Measurements from ENCODE around the gene DBT. TPM values are rescaled to one million over a fixed set of nuclear protein-coding genes. Genes with fewer than 3 reads are reported as not detected.
"Not testable (repeated sequence)": the region's sequence is repeated elsewhere in the genome, so short reads cannot be mapped to it uniquely, and the experiment has no call there.

The DBT gene
- total and polyA plus RNA-seq, 4 donors, result 3.4 to 19.1 (median 9.2) TPM

DNA sequence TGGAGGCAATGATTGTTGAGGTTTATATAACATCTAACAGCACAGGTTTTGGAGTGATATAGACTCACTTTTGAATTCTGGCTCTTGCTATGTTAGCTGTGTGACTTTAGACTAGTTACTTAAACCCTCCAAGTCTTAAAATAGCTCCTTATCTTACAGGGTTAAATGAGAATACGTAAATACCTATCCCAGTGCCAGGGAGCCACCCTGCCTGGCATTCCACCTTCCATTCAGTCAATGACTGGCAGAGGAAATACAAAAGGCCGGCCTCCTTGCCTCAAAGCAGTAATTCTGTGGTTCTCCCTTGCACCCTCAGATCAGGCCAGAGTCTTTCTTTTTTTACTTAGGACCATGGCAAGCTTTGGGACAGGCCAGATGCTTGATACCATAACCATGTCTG, 31.8 kb downstream of the DBT start:
- H3K36me3 ChIP-seq (ENCODE audit: control insufficient read depth in 4 of 4, insufficient read depth in 4 of 4, low read length in 4 of 4), result peaks cover 12 to 29% (median 14%) of the 10 kb centered on the region in 4 donors
- ATAC-seq (ENCODE audit: insufficient read depth, low FRiP score), result no peak
- H3K9ac ChIP-seq (ENCODE audit: insufficient read depth in 1 of 2, low read length in 2 of 2), result no peak overlapping the region
- H3K4me1 ChIP-seq (ENCODE audit: control insufficient read depth in 5 of 5, insufficient read depth in 5 of 5, low read length in 5 of 5), result peaks cover 0 to 5% (median 0%) of the 10 kb centered on the region in 5 donors
- 72 to 84% methylated on average over 2 of the region's 2 CpGs for WGBS, 2 donors
- TF ChIP-seq, protein P1, sequence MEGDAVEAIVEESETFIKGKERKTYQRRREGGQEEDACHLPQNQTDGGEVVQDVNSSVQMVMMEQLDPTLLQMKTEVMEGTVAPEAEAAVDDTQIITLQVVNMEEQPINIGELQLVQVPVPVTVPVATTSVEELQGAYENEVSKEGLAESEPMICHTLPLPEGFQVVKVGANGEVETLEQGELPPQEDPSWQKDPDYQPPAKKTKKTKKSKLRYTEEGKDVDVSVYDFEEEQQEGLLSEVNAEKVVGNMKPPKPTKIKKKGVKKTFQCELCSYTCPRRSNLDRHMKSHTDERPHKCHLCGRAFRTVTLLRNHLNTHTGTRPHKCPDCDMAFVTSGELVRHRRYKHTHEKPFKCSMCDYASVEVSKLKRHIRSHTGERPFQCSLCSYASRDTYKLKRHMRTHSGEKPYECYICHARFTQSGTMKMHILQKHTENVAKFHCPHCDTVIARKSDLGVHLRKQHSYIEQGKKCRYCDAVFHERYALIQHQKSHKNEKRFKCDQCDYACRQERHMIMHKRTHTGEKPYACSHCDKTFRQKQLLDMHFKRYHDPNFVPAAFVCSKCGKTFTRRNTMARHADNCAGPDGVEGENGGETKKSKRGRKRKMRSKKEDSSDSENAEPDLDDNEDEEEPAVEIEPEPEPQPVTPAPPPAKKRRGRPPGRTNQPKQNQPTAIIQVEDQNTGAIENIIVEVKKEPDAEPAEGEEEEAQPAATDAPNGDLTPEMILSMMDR (IDR thresholded peaks at IDR 0.05; ENCODE audit: control extremely low read depth, extremely low read depth), result no peak
- H3K27me3 ChIP-seq (ENCODE audit: control insufficient read depth in 3 of 3, insufficient read depth in 3 of 3, low read length in 2 of 3), result no peaks in the 10 kb centered on the region
- H3K27ac ChIP-seq (ENCODE audit: low read depth in 1 of 2, low read length in 1 of 2), result peak overlapping the region; percentile 47 to 70
- no peak overlapping the region for H3K4me3 ChIP-seq
- no peak for DNase-seq
- H3K9me3 ChIP-seq (ENCODE audit: control insufficient read depth in 4 of 4, insufficient read depth in 3 of 4, low read length in 3 of 4), result no peaks in the 10 kb centered on the region

DNA sequence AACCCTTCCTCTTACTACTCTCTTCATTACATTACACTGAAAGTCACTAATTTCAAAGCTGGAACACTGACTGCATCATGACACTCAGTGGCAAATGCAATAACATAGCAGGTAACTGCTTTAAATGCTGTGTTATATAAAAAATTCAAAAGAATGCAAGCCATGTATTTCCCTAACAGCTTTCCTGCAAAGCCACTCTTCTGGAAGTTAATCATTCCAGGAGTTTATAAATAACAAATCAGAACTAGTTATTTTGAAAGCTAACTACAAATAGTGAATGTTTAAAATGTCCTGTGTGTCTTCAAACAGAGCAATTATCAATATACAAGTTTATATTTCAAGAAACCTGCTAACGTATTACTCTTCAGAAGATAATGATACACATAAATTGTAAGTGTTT, 34.5 kb downstream of the DBT start:
- H3K27me3 ChIP-seq (ENCODE audit: control insufficient read depth in 3 of 3, insufficient read depth in 3 of 3, low read length in 2 of 3), result no peaks in the 10 kb centered on the region
- DNase-seq (no peak), ATAC-seq (ENCODE audit: insufficient read depth, low FRiP score) (no peak)
- H3K27ac ChIP-seq (ENCODE audit: low read depth in 1 of 2, low read length in 1 of 2), result no peak overlapping the region
- H3K4me3 ChIP-seq, result no peak overlapping the region
- H3K4me1 ChIP-seq (ENCODE audit: control insufficient read depth in 5 of 5, insufficient read depth in 5 of 5, low read length in 5 of 5), result peaks cover 0 to 2% (median 0%) of the 10 kb centered on the region in 5 donors
- TF ChIP-seq, protein P1 (IDR thresholded peaks at IDR 0.05; ENCODE audit: control extremely low read depth, extremely low read depth), result no peak
- H3K9ac ChIP-seq (ENCODE audit: insufficient read depth in 1 of 2, low read length in 2 of 2), result no peak overlapping the region
- 91 to 98% methylated on average over 1 of the region's 1 CpG for WGBS, 2 donors
- peaks cover 17 to 40% (median 22%) of the 10 kb centered on the region in 4 donors for H3K36me3 ChIP-seq (ENCODE audit: control insufficient read depth in 4 of 4, insufficient read depth in 4 of 4, low read length in 4 of 4)
- H3K9me3 ChIP-seq (ENCODE audit: control insufficient read depth in 4 of 4, insufficient read depth in 3 of 4, low read length in 3 of 4), result no peaks in the 10 kb centered on the region

DNA sequence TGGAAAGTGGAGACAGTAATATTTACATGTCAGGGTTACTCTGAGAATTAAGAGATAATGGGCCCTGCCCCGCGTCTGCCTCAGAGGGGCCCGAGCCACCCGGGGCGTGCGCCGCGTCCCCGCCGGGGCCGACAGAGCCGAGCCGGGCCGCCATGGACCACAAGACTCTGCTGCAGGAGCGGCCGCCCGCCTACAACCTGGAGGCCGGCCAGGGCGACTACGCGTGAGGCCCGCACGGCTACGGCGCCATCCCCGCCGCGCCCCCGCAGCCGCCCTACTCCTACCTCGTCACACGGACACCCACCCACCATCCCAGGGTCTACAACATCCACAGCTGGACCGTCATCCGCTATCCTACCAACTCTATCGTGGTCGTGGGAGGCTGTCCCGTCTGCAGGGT, 36.5 kb downstream of the DBT start:
- Histone ChIP-seq H3K27ac (ENCODE audit: low read depth in 1 of 2, low read length in 1 of 2) (no peak overlapping the region), H3K4me3 (no peak overlapping the region), H3K4me1 (ENCODE audit: control insufficient read depth in 5 of 5, insufficient read depth in 5 of 5, low read length in 5 of 5) (no peaks in the 10 kb centered on the region), H3K27me3 (ENCODE audit: control insufficient read depth in 3 of 3, insufficient read depth in 3 of 3, low read length in 2 of 3) (no peaks in the 10 kb centered on the region), H3K36me3 (ENCODE audit: control insufficient read depth in 4 of 4, insufficient read depth in 4 of 4, low read length in 4 of 4) (peaks cover 17 to 42% (median 25%) of the 10 kb centered on the region in 4 donors), H3K9ac (ENCODE audit: insufficient read depth in 1 of 2, low read length in 2 of 2) (no peak overlapping the region), H3K9me3 (ENCODE audit: control insufficient read depth in 4 of 4, insufficient read depth in 3 of 4, low read length in 3 of 4) (no peaks in the 10 kb centered on the region)
- ATAC-seq (ENCODE audit: insufficient read depth, low FRiP score) (no peak), DNase-seq (no peak)
- TF ChIP-seq, protein P1 (IDR thresholded peaks at IDR 0.05; ENCODE audit: control extremely low read depth, extremely low read depth), result no peak
- WGBS, 2 donors, result 98% methylated on average over 37 of the region's 37 CpGs

DNA sequence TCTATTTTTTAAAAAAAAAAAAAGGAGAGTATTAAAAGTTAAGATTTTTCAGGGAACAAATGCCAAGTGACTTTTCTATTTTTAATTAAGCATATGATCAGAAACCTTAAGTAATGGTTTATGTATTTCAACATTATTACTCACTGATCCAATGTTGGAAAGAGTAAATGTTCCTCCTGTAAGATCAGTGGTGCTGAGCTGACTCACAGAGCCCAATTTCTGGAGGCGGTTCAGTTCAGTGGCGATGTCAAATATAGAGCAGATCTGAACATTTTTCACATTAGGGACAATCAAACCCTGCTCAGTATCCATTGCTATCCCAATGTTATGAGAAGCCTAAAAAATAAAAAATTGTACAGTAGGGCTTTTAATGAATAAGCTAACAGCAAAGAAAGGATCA, 43.3 kb downstream of the DBT start:
- TF ChIP-seq, protein P1 (IDR thresholded peaks at IDR 0.05; ENCODE audit: control extremely low read depth, extremely low read depth), result no peak
- Histone ChIP-seq H3K9ac (ENCODE audit: insufficient read depth in 1 of 2, low read length in 2 of 2) (no peak overlapping the region), H3K27me3 (ENCODE audit: control insufficient read depth in 3 of 3, insufficient read depth in 3 of 3, low read length in 2 of 3) (no peaks in the 10 kb centered on the region), H3K9me3 (ENCODE audit: control insufficient read depth in 4 of 4, insufficient read depth in 3 of 4, low read length in 3 of 4) (no peaks in the 10 kb centered on the region), H3K4me1 (ENCODE audit: control insufficient read depth in 5 of 5, insufficient read depth in 5 of 5, low read length in 5 of 5) (no peaks in the 10 kb centered on the region), H3K36me3 (ENCODE audit: control insufficient read depth in 4 of 4, insufficient read depth in 4 of 4, low read length in 4 of 4) (peaks cover 6 to 25% (median 17%) of the 10 kb centered on the region in 4 donors), H3K4me3 (no peak overlapping the region), H3K27ac (ENCODE audit: low read depth in 1 of 2, low read length in 1 of 2) (no peak overlapping the region)
- DNase-seq, result no peak
- ATAC-seq (ENCODE audit: insufficient read depth, low FRiP score), result no peak
- WGBS, 2 donors, result 99 to 100% methylated on average over 2 of the region's 2 CpGs

DNA sequence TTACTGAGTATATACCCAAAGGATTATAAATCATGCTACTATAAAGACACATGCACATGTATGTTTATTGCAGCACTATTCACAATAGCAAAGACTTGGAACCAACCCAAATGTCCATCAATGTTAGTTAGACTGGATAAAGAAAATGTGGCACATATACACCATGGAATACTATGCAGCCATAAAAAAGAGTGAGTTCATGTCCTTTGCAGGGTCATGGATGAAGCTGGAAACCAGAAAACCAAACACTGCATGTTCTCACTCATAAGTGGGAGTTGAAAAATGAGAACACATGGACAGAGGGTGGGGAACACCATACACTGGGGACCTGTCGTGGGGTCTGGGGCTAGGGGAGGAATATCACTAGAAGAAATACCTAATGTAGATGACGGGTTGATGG, 44.0 kb downstream of the DBT start:
- not testable (repeated sequence) for H3K9ac ChIP-seq (ENCODE audit: insufficient read depth in 1 of 2, low read length in 2 of 2); DNase-seq
- WGBS, 2 donors, result 93 to 96% methylated on average over 2 of the region's 2 CpGs

More for the DNA sequence above, 44.0 kb downstream of the DBT start:
- not testable (repeated sequence) for H3K9me3 ChIP-seq (ENCODE audit: control insufficient read depth in 4 of 4, insufficient read depth in 3 of 4, low read length in 3 of 4); ATAC-seq (ENCODE audit: insufficient read depth, low FRiP score); H3K27ac ChIP-seq (ENCODE audit: low read depth in 1 of 2, low read length in 1 of 2); H3K27me3 ChIP-seq (ENCODE audit: control insufficient read depth in 3 of 3, insufficient read depth in 3 of 3, low read length in 2 of 3); H3K4me3 ChIP-seq; H3K4me1 ChIP-seq (ENCODE audit: control insufficient read depth in 5 of 5, insufficient read depth in 5 of 5, low read length in 5 of 5)
- H3K36me3 ChIP-seq (ENCODE audit: control insufficient read depth in 4 of 4, insufficient read depth in 4 of 4, low read length in 4 of 4), result peaks cover 7 to 21% (median 13%) of the 10 kb centered on the region in 4 donors

Measured in lung (tissue), 12 donors.